Activated T-helper 9 cell treated with anti-CD3 and anti-CD28 coated beads, Interleukin-2, amount 50 U/mL, for 16 hours (primary cell): ENCODE data around the gene DDX10.
"Not testable (repeated sequence)": the region's sequence is repeated elsewhere in the genome, so short reads cannot be mapped to it uniquely, and the experiment has no call there.

Experiments
- DNase-seq: peaks from one replicate; pipeline ENCODE4 v3.0.0-alpha.2; 2020; ENCODE audit warnings: low read depth

DDX10 gene

DNA sequence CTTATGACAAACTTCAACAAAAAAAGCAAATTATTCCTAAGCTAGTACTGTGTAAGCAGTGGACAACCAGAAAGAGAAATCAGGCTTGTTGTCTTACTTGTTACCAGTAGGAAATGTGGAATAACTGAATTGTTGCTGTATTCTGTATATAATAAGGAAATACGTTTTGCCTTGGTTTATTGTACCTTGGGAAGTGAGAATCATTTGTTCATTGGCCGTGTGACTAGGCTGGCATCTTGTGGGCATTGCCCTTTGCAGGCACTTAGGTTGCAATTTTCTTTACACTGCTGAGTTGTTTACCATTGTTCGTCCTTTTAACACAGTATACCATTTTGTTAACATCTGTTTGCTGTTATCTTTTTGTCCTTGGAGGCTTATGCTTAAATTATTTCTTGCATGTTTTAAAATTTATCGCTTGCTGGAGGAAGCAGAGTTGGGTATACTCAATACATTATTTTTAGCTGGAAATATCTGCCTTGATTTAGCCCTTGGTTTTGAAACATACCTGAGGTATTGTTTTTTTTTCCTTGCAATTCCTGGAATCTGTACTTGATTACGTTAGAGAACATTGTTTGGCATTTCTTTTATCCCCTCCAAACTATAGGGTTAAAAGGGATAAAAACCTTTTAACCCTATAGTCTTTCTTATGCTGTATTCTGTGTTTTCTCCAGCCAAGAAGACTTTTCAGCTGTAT is 109.3 kb downstream of the DDX10 start:
- DNase-seq = no peak

DNA sequence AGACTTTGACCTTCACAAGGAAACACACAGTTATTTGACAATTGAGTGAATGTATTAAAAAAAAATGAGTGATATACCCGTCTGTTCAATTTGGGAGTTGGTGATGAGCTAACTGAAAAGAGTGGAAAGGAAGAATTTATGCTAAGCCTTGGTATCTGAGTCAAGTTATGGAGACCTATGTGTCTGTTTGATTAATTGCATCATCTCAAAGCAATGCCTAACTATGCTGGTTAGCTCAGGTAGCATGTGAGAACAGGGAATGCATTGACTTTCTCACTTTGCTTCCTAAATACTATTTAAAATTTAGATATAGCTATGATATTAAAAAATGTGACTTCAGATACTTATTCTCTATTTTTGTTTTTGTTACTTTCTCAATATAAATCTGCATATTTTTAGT is 110.5 kb downstream of the DDX10 start:
- DNase-seq = no peak

DNA sequence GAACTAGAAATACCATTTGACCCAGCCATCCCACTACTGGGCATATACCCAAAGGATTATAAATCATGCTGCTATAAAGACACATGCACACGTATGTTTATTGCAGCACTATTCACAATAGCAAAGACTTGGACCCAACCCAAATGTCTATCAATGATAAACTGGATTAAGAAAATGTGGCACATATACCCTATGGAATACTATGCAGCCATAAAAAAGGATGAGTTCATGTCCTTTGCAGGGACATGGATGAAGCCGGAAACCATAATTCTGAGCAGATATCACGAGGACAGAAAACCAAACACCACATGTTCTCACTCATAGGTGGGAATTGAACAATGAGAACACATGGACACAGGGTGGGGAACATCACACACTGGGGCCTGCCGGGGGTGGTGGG is 114.3 kb downstream of the DDX10 start:
- not testable (repeated sequence) for DNase-seq

DNA sequence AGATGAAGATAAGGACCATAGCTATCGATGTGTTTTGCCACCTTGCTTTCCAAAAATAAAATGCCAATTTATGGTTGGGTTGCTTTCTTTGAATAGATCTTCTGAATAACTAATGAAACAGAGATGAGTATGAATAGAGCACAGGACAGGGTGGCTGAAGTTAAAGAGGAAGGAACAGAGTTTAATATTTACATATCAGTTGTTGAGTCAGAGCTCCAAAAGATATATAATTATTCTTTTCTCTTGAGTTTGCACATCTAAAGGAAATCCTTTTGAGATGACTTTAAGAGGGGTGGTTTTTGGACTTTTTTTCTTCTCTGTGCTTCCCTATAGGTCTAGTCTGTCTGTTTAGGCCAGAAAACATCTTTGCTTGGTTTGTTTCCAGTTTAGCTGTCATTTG is 115.2 kb downstream of the DDX10 start:
- DNase-seq = no peak

DNA sequence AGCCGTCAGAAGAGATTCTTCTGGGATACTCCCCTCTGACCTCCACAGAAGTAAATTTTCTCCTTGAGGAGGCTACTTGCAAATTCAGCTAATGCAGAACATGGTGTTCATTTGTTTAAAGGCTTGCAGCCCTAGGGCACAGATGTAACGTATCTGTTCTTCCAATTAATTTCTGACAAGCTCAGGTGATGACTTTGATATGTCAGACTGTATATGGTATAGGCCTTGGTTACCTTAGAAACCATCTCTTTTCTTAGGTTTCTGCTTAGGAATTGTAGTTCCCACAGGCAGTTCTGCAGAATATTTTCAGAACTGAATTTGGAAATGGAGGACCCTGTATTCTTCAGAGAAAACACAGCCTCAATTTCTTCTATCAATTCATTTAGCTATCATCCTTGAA is 117.1 kb downstream of the DDX10 start:
- DNase-seq = no peak

DNA sequence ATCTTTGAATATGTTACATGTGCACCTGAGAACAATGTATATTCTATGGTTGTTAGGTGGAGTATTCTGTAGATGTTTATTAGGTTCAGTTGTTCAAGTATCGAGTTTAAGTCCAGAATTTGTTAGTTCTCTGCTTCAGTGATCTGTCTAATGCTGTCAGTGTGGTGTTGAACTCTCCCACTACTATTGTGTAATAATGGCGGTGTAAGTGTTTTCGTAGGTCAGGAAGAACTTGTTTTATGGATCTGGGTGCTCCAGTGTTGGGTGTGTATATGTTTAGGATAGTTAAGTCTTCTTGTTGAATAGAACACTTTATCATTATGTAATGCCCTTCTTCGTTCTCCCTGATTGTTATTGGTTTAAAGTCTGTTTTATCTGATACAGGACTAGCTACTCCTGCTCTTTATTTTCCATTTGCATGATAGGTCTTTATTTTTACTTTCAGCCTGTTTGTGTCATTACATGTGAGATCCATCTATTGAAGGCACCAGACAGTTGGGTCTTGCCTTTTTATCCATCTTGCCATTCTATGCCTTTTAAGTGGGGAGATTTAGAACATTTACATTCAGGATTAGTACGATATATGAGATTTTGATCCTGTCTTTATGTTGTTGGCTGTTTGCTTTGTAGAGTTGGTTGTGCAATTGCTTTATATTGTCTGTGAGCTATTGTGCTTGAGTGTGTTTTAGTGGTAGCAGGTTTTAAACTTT is 121.6 kb downstream of the DDX10 start:
- DNase-seq = no peak

DNA sequence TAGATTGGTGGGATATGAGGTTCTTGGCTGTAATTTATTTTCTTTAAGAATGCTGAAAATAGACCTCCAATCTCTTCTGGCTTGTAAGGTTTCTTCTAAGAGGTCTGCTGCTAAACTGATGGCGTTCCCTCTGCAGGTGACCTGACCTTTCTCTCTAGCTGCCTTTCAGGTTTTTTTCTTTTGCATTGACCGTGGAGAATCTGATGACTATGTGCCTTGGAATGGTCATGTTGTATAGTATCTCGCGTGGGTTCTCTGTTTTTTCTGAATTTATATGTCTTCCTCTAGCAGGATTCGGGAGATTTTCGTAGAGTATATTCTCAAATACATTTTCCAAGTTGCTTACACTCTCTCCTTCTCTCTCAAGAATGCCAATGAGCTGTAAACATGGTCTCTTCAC is 122.2 kb downstream of the DDX10 start:
- no peak for DNase-seq

DNA sequence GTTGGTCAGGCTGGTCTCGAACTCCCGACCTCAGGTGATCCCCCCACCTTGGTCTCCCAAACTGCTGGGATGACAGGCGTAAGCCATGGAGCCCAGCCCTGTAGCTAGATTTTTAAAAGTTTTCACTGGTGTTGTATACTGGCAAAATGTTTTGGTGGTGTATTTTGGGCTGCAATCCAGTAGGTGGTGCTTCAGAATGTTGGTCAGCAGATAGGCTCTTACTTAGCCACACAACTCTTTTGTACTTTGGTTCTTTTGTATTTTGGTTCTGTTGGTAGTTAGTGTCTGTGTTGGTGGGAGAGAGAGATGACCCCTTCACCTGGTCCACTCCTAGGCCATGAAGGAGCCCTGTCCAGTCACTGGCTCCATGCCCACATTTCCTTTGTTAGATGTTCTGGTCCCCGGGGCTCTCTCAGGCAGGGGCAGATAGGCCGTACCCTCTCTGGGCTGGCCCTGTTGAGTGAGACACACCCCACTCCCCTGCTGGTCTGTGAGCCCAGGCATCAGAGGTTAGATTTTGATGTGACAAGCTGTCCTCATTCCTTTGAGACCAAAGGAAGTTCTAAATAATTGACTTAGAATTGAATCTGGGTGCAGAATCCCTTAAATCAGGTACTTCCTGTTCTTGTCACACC is 123.8 kb downstream of the DDX10 start:
- no peak for DNase-seq

DNA sequence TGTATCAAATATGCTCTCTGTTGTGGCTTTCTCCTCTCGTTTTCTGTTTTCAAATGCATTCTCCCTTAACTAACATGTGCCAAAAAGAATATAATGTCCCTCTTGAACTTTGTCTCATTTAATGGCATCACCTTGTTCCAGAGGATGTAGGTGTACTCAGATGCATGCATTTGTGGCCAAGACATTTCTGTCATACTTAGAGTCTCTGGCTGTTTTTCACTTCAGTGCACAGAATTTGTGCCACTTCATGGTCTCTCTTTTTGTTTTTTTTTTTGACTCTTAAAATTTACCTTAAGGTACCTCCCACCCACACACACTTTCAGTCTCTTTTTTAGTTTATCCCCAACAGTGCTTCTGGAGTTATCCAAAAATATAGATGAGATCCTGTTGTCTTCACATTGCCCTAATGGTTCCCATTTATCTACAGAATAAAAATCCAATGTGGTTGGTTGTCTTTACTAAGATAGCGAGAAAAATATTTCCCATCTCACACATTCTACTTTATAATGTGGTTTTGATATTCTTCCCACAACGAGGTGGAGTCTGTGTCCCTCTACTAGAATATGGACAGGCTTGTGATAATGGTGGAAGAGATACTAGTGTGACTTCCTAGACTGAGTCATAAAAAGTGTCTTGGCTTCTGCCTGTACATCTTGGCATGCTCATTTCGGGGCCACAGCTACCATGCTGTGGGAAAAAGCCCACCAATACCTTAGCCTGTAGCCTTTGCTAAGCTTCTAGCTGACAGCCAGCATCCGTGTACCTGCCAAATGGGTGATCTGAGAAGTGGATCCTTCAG is 125.8 kb downstream of the DDX10 start:
- DNase-seq = no peak

DNA sequence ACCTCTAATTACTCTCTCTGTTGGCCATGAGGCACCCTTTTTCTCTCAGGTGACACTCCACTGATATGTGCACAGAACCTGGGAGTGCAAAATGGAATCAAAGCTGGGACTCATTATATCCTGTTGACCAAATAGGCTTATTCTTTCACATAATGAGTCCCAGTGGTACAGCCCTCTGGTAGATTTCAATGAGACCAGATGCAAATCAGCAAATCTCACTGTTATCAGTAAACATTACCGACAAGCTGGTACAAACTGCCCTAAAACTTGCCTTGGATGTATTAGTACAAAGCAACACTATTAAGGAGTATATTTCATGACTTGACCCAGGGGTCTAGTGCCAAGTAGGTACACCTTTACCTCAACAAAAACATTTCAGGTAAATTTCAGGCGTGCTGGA is 128.3 kb downstream of the DDX10 start:
- DNase-seq = no peak

DNA sequence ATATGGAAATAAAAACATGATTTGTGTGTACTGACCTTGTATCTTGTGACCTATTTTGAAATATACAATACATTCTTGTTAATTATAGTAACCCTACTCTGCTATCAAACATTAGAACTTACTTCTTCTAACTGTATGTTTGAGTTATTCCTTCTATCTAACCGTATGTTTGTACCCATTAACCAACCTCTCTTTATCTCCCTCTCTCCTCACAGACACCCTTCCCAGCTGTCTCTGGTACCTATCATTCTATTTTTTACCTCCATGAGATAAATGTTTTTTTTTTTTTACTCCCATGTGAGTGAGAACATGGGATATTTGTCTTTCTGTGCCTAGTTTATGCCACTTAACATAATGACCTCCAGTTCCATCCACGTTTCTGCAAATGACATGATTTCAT is 128.7 kb downstream of the DDX10 start:
- DNase-seq = no peak

DNA sequence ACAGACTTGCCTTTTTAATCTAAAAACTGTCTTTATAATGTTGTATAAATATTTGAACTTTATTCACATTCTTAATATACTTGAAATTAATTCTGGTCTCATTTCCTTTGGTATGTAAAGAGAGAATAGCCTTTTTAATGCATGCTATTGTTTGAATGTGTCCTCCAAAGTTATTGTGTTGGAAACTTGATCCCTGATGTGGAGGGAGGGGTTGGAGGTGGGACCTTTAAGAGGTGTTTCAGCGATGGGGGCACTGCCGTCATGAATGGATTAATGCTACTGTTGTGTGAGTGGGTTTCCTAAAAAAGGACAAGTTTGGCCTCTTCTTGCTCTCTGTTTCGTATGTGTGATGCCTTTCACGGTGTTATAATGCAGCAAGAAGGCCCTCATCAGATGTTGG is 131.7 kb downstream of the DDX10 start:
- no peak for DNase-seq

DNA sequence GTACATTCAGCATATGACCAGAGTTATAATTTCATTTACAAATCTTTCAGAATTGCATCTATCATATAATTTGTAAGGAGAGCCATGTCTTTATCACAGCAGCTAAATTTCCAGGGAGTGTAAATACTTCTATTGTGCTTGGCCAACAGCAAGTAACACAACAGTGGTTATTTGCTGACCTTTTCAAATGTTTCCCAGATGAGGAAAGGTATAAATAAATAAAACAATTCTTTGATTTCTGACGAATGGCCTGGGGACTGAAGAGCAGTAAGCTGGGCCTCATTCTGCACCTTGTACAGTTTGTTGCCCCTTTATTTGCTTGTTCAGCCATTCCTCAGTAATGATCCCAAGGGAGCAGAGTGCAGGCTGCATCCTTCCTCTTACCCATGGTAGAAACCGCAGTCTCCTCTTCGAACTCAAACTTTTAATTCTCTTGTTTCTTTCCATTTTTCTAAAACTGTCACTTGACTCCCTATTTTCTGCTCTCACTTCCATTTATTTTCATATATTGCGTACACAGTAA is 132.8 kb downstream of the DDX10 start:
- DNase-seq = no peak

DNA sequence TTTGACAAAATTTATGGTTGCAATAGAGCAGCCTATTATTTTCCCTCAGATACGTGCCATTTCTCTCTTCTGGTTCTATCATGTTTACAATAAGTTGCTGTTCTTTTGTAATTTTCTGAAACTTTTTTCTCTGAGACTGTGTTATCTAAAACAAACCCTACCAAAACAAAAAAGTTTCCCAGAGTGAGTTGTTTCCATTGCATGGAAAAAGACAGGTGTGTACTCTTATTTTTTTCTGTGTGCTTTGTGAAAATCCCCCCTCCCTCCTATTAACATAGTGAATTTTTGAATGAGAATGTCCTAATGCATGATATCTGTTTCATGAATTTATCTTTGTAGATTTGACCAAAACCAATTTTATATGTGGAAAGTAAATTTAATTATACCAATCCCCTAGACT is 137.6 kb downstream of the DDX10 start:
- no peak for DNase-seq

DNA sequence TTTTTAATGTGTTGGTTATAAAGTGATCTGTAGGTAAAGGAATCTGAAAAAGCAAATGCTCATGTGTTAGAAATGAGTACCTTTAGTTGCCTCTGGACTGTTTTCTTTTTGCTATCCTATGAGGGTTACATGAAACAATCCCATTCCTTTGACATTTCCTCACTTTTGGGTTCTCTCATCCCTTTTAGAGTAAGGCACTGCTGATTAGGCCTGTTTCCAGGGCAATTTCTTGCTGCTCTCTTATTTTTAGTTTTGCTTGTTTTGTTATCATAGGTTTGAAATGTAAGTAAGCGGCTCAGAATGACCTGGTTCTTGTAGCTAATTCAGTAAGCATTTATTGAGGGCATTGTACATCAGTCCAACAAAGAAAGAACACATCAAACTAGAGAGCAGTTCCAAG is 138.9 kb downstream of the DDX10 start:
- no peak for DNase-seq

DNA sequence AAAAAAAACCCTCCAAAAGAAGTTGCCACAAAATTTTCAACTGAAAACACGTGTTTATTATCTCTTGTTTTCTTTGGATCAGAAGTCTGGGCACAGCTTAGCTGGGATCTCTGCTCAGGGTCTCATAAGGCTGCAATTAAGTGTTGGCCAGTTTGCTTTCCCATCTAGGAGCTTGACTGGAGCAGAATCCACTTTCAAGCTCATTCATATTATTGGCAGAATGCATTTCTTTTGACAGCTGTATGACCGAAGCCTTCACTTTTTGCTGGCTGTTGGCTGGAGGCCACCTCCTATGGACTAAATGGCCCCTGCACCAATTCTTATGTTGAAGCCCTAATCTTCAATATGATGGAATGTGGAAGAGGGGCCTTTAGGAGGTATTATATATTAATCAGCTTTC is 139.6 kb downstream of the DDX10 start:
- no peak for DNase-seq

DNA sequence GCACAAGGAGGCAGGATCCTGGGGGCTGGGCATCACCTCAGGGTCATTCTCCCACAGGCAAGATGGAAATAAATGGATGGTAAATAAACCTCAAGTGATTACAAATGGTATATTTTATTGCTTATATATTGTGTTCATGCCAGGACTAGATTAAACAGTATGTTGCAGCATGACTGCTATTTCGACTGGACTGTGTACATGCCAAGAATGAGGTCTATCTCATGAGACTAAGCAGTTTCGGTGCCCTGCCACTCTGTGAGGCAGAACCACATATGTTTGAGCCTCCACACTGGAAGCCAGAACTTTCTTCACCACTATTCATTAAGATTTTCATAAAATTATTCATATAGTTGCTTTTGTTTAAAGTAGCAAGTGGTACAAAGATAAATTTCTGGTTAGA is 140.2 kb downstream of the DDX10 start:
- no peak for DNase-seq

DNA sequence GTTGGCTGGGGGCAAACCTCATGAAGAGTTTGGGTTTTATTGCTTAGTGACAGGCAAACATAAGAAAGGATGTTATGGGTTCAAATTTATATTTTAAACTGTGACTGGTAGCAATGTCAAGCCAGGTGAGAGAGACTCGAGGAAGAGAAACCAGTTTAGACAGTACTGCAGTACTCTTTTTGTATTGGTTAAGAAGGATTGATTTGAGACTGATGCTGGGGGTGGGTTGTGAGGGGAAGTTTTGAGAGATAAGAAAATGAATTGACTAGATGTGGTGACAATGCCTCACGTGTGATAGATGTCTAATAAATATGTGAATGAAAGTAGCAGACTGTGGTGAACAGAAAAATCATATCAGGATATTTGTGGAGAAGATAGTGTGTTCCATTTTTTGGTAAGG is 142.4 kb downstream of the DDX10 start:
- no peak for DNase-seq

DNA sequence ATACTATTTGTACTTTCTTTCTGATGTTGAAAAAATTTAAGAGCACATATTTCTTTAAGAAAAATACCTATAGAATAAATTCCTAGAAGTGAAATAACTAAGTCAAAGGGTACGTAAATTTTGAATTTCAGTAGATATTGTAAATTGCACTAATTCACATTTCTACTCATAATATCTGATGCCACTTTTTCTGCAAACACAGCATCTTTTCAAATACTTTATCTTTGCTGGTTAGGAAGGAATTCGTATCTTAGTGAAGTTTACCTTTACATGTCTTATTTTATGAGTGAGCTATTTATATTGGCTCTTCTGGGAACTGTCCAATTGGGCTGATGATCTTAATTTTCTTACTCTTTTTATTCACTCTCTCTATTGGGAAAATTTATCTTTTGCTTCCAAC is 148.2 kb downstream of the DDX10 start:
- no peak for DNase-seq

DNA sequence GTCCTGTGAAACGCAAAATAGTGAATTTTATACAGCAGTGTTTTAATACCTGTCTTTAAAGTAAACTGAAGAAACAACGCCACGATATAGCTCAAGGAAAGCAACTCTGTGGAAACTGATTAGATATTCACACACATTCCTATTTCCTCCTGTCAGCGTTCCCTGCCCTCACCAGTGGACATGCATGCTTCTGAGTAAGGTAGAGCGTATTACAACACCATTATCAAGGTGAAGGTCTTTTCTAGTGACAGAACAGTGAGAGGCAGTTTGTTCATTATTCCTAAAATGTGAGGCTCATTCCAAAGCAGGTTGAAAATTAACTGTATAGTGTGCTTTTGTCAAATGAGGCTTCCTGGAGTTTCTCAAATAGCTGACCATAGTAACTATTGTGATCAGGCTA is 153.1 kb downstream of the DDX10 start:
- DNase-seq = no peak

DNA sequence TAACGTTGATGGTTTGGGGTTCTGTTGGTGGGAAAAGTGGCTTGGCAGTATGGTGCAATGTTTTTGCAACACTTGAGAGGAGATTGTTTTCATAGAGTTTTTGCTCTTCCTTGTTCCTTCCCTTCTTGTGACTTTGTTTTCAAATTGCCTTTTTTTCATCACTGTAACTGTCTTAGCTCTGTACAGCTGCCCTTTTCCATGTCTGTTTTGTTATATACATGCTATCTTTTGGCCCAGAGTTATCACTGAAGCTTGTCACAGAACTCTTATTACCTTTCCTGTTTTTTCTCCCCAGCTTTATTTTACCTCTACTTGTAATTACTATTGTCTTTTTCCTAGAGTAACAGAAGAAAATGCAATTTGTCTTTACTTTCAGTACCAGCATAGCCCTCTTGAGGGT is 154.1 kb downstream of the DDX10 start:
- DNase-seq = no peak

DNA sequence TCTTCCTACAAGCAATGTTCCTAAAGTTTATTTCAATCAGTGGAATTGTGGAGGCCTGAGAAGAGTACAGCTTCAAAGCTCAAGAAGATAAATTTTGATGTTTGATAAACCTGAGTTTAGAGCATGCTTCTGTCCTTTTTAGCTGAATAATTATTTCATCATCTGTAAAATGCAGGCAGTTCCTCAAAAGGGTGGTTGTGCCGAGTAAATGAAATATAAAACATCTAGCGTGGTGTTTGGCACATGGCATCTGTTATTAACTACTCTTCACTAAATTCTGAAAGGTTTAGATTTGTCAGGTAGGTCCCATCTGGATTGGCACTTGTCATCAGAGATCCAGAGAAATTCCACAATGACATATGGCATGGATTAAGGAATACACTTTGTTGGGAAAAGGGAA is 155.1 kb downstream of the DDX10 start:
- no peak for DNase-seq

DNA sequence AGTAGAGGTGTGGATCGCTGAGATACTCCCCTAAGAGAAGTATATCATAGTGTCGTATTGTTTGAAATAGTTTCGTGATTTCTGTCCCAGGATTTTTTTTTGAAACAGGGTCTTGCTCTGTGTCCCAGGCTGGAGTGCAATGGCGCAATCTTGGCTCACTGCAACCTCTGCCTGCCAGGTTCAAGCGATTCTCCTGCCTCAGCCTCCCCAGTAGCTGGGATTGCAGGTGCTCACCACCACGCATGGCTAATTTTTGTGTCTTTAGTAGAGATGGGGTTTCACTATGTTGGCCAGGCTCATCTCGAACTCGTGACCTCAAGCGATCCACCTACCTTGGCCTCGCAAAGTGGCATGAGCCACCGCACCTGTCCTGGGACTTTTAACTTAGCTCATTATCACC is 159.1 kb downstream of the DDX10 start:
- DNase-seq = not testable (repeated sequence)
